ENCODE data around the gene CNIH3. TPM values are rescaled to one million over a fixed set of nuclear protein-coding genes. Genes with fewer than 3 reads are reported as not detected.

CNIH3 gene
- total RNA-seq, 1 experiment from 2014 or later = 4.2 TPM

- H3K14ac ChIP-seq (ENCODE audit: insufficient read depth, low read length) = no peak overlapping the region
- H3K79me2 ChIP-seq (ENCODE audit: insufficient read depth, low read length) = no peaks in the 10 kb centered on the region
- no peak overlapping the region for H3K4ac ChIP-seq (ENCODE audit: low read depth, low read length)
- no peak overlapping the region for H3K18ac ChIP-seq (ENCODE audit: insufficient read length, low read depth, low read length)
- no peak overlapping the region for H4K8ac ChIP-seq (replicated peaks; ENCODE audit: insufficient read length, low read depth, low read length)
- H2BK12ac ChIP-seq (ENCODE audit: insufficient read length, low read depth, low read length) = no peak overlapping the region
- no CpG with 5 or more reads among the region's 5 CpGs for WGBS (ENCODE audit: extremely low coverage, insufficient read length, low lambda C conversion rate)
- Mint-ChIP-seq H3K27me3 (ENCODE audit: low read depth) (peaks cover 4% of the 10 kb centered on the region; the same call in 1 of the 2 replicates), H3K27ac (no peak overlapping the region), H3K4me1 (no peaks in the 10 kb centered on the region), H3K4me3 (no peak overlapping the region), H3K36me3 (ENCODE audit: insufficient read depth in 1 of 3, low read depth in 3 of 3) (no peaks in the 10 kb centered on the region), H3K9me3 (no peaks in the 10 kb centered on the region; a peak in 1 of 5 replicates)
- no peak for DNase-seq
- no peak overlapping the region for H2AFZ ChIP-seq (ENCODE audit: low read length)
- no peak overlapping the region for H2BK15ac ChIP-seq (ENCODE audit: low read depth, low read length)
- no peaks in the 10 kb centered on the region for H3K4me1 ChIP-seq (ENCODE audit: insufficient read depth, low read length)
- no peak overlapping the region for H3K23ac ChIP-seq (ENCODE audit: insufficient read length, low read depth, low read length)
- no peak overlapping the region for H2BK20ac ChIP-seq (ENCODE audit: low read depth, low read length, poor library complexity, severe bottlenecking)
- H4K20me1 ChIP-seq (ENCODE audit: control insufficient read depth, insufficient read depth, insufficient read length) = no peaks in the 10 kb centered on the region
- H2BK120ac ChIP-seq (ENCODE audit: low read depth, low read length, poor library complexity, severe bottlenecking) = no peak overlapping the region
- H4K5ac ChIP-seq (ENCODE audit: insufficient read length, low read depth, low read length) = no peak overlapping the region
- no peak overlapping the region for H2BK5ac ChIP-seq (ENCODE audit: insufficient read length, low read length)
- no peaks in the 10 kb centered on the region for H3K23me2 ChIP-seq (ENCODE audit: insufficient read length, low read depth, low read length, poor library complexity, severe bottlenecking)
- H3T11ph ChIP-seq (ENCODE audit: low read length) = no peak overlapping the region
- no peaks in the 10 kb centered on the region for H3K79me1 ChIP-seq (ENCODE audit: insufficient read depth, low read depth, low read length, poor library complexity, severe bottlenecking)
- H2AK5ac ChIP-seq (ENCODE audit: insufficient read length, low read length) = no peak overlapping the region
- no peak for TF ChIP-seq CTCF (conservative IDR thresholded peaks at IDR 0.05)
- no peaks in the 10 kb centered on the region for H3K9me3 ChIP-seq (ENCODE audit: control insufficient read depth, low read depth, low read length)
- H4K91ac ChIP-seq (ENCODE audit: insufficient read length, low read depth, low read length) = no peak overlapping the region
- H3K27ac ChIP-seq (ENCODE audit: insufficient read length, low read depth, low read length) = no peak overlapping the region
- H3K9ac ChIP-seq (ENCODE audit: extremely low read depth, insufficient read length, low read length) = no peak overlapping the region
- no peaks in the 10 kb centered on the region for H3K27me3 ChIP-seq (ENCODE audit: insufficient read depth, low read length)
- no peak overlapping the region for H3K56ac ChIP-seq (ENCODE audit: insufficient read length, low read depth, low read length)
- no peak overlapping the region for H3K4me2 ChIP-seq (ENCODE audit: insufficient read depth, insufficient read length, low read length)
These were observed 44.0 kb downstream of the CNIH3 start for GRCh38 chr1:224660074-224660473.
